ENCODE measurements around the gene FAM168B.

FAM168B gene

GRCh38 chr2:131046028-131046917 lies 47.0 kb downstream of the FAM168B start:
- no peak for TF ChIP-seq CTCF (IDR thresholded peaks at IDR 0.05; ENCODE audit: extremely low read depth, missing control alignments)
- DNase-seq (ENCODE audit: low spot score), result no peak

GRCh38 chr2:131045286-131046027 lies 47.8 kb downstream of the FAM168B start:
- DNase-seq (ENCODE audit: low spot score), result no peak
- no peak for TF ChIP-seq CTCF (IDR thresholded peaks at IDR 0.05; ENCODE audit: extremely low read depth, missing control alignments)

- TF ChIP-seq CTCF (IDR thresholded peaks at IDR 0.05; ENCODE audit: extremely low read depth, missing control alignments), result no peak
- no peak for DNase-seq (ENCODE audit: low spot score)
Observed at GRCh38 chr2:131044757-131045150, 48.5 kb downstream of the FAM168B start.

GRCh38 chr2:131044075-131044756 lies 49.0 kb downstream of the FAM168B start:
- TF ChIP-seq CTCF (IDR thresholded peaks at IDR 0.05; ENCODE audit: extremely low read depth, missing control alignments), result no peak
- no peak for DNase-seq (ENCODE audit: low spot score)

- no peak for DNase-seq (ENCODE audit: low spot score)
- no peak for TF ChIP-seq CTCF (IDR thresholded peaks at IDR 0.05; ENCODE audit: extremely low read depth, missing control alignments)
Observed at GRCh38 chr2:131043199-131044074, 49.8 kb downstream of the FAM168B start.

GRCh38 chr2:131042148-131042775 lies 51.0 kb downstream of the FAM168B start:
- no peak for DNase-seq (ENCODE audit: low spot score)
- no peak for TF ChIP-seq CTCF (IDR thresholded peaks at IDR 0.05; ENCODE audit: extremely low read depth, missing control alignments)
